NCI-H526 (cell line): ENCODE measurements around the gene TMED4.

Experiments used
- DNase-seq, 2 experiments: peaks; one replicate each; lab custom pipeline; 2025; lab: John Stamatoyannopoulos, UW

The TMED4 gene

GRCh38 chr7:44539669-44540506 lies 42.1 kb downstream of the TMED4 start:
- no peak for DNase-seq

DNA sequence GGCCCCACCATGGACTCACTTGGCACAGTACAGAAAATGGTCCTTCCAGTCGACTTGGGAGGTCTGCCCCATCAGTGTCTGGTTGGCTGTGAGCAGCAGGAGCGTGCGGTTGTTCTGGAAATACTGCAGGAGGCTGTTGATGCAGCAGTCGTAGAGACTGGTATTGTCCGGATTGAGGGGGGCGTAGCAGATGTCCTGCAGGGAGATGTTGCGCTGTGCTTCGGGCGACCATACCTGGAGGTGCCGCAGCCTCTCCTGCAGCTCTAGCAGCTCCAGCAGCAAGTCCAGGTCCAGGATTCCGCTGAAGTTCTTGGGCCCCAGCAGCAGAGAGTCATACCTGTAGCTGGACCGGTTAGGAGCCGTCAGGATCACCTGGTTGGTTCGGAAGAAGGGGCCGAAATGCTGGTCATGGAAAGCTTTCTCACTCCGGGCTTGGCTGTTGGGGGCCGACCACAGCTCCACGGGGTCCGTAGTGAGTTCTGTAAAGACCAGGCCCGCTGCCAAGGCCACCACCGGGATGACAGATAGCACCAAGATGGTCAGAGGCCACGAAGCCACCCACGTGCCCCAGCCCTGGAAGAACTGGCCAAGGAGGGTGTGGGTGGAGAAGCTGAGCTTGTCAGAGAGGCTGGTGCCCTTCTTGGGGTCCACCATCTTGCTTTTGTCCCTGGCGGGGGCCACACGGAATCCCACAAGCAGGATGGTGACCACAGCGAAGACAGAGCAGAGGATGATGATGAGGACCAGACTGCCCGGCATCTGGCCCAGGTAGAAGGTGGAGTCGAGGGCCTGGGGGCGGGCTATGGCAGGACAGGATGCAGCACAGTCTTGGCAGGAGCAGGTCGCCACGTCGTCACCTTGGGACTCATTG lies 43.0 kb downstream of the TMED4 start:
- DNase-seq: no peak

GRCh38 chr7:44538093-44538797 lies 43.8 kb downstream of the TMED4 start:
- no peak for DNase-seq

DNA sequence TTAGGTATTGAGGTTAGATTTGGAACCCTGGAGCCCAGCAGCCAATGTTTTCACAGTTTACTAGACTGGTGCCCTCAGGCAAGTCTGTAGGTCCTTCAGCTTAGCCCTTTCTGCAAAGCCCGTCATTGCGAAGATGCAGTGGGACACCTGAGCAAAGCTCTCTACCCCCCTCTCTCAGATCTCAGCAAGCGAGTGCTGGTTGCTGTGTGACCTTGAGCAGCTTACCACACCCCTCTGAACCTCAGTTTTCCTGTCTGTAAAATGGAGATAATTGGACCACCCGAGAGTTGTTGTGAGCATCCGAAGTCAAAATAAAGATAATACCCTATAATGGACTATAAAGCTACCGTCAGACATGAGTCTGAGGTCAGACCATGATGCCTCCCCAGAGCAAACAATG lies 44.6 kb downstream of the TMED4 start:
- no peak for DNase-seq

DNA sequence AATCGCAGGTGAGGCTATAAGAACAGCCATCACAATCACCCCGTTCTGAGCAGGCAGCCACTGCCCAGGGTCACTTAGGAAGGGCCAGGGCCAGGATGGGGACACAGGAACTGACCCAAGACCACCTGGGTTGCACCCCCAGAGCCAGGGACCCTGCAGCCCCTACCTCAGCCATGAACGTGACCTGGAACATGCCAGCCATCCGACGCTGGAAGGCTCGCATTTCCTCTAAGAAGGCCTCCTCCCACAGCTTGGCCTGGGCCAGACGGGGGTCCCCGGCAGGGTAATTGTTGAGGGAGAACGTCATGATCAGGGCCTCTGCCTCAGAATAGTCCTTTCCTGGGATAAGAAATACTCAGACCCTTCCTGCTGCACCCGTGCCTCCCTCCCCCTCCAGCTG lies 45.9 kb downstream of the TMED4 start:
- no peak for DNase-seq

- no peak for DNase-seq
These were observed 46.5 kb downstream of the TMED4 start for GRCh38 chr7:44535348-44536064.

DNA sequence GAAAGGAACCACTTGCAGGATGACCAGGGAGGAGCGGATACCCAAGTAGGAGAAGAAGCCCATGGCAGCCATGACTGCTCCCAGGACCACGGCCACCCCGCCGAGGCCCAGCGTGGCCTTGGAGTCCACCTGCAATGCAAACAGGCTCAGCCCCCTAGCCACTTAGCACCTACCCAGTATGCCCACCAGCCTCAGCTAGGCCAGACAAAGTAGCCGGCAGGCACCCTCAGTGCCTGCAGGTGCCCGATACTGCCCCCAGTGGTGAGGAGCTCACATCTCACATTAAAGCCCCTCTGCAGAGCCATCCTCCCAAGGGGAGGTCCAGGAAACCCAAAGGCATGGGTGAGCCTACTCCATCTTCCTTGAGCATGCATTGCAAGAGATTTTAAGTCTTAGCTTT lies 47.5 kb downstream of the TMED4 start:
- peak in 1 of 2 experiments; percentile 61 for DNase-seq

DNA sequence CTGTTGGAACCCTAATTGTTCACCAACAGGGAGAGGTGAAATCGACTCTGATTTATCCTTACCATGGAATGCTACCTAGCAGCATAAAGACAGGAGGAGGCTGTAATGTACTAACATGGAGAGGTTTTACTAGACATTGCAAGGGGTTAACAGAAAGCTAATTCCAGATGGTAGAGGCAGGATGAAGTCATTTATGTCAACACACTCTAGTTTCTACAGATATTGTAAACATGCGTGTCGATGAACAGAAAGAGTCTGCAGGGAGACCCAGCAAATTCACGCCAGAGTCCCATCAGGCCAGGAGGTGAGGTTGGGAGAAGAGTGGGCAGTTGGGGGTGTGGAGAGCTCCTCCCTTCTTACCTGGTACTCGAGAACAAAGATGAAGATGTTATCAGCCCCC lies 47.9 kb downstream of the TMED4 start:
- DNase-seq: no peak

GRCh38 chr7:44533301-44534055 lies 48.6 kb downstream of the TMED4 start:
- no peak for DNase-seq

DNA sequence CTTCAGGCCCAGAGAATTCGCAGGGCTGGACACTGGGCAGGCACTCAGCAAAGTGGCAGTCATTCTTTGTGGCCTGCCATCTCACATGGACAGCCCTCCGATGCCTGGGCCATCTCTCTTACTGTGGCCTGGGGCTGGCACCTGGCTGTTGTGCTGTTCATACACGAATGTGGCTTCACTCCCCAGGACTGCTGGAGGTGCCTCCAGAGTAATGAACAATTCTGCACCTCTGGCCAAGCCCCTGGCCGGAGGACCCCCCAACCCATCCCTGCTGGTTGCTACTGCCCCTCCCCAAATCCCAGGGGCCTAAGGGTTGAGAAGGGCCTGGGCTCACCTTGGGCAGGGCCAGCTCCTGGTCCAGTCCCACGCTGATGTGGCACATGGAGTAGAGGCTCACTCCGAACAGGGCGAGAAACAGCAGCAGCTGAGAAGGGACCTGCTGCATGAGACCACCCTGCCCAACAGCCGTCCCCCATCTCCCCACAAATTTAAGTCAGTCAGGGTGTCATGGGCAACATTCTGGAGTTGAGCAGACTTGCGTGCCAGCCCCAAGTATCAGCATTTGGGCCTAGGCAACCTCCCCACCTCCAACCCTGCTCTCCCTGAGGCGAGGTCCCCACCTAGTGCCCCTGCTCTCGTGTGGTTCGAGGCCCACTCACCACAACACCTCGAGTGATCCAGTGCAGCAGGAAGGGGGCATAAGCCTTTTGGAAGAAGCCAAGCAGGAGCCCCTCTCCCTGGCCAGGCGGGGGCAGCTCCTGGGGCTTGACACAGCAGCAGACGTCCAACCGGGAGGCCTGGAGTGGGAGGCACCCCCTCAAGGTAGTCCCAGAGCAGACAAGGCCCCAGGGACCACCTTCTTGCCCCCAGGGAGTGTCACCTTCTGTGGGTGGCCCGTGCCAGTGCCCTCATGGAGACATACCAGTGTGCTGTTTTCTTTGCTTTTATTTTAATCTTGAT lies 50.3 kb downstream of the TMED4 start:
- no peak for DNase-seq

GRCh38 chr7:44530990-44531389 lies 51.0 kb downstream of the TMED4 start:
- no peak for DNase-seq
